Measurements from ENCODE around the gene SLCO1B3.
"Not testable (repeated sequence)": the region's sequence is repeated elsewhere in the genome, so short reads cannot be mapped to it uniquely, and the experiment has no call there.

The SLCO1B3 gene

DNA sequence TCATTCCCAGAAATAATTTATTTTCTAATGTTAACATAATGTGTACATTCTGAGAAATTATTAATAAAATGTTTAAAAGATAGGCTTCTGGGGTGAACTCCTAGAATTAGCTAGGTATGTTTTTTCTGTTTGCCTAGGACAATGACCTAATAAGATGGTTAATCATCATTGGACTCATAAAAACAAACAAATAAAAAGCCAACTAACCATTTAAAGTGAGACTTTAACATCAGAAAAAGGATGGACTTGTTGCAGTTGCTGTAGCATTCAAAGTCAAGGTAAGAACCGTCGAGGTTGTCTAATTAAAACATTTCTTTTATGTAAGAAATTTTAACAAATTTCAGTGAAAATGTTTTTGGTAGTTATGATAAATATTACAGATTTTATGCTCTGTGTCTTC is at the start of gene SLCO1B3:
SLCO1B3 (plus strand) TSS at position 219 of the 400 bp plus-strand sequence. CDS start 5,034 bp downstream, outside the sequence.
- no peak for DNase-seq

- DNase-seq = no peak
Measured at GRCh38 chr12:20777420-20777819, 33.1 kb upstream of the SLCO1B3 start.

- DNase-seq = no peak
Measured at GRCh38 chr12:20778969-20779368, 31.5 kb upstream of the SLCO1B3 start.

- DNase-seq = not testable (repeated sequence)
Measured at GRCh38 chr12:20779971-20780370, 30.5 kb upstream of the SLCO1B3 start.

- not testable (repeated sequence) for DNase-seq
Measured at GRCh38 chr12:20783796-20784357, 26.6 kb upstream of the SLCO1B3 start.

- no peak for DNase-seq
Measured at GRCh38 chr12:20792971-20793370, 17.5 kb upstream of the SLCO1B3 start.

- no peak for DNase-seq
Measured at GRCh38 chr12:20798554-20798953, 12.0 kb upstream of the SLCO1B3 start.

DNA sequence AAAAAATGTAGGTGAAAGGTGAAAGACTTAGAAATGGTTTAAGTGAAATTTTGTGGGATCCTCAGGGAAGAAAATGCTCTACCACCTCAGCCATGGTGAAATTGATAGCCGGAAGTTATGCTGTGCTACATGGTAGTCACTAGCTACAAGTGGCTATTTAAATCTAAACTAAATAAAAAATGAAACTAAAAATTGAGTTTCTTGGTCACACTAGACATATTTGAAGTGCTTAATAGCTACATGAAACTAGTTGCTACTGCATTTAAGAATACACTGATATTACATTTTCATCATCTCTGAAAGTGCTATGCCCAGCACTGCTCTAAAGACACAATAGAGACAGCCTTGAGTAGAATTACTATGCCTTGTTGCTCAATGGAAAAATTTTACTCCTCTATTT is 10.3 kb upstream of the SLCO1B3 start:
- DNase-seq = no peak

- no peak for DNase-seq
Measured at GRCh38 chr12:20801035-20801434, 9.5 kb upstream of the SLCO1B3 start.

DNA sequence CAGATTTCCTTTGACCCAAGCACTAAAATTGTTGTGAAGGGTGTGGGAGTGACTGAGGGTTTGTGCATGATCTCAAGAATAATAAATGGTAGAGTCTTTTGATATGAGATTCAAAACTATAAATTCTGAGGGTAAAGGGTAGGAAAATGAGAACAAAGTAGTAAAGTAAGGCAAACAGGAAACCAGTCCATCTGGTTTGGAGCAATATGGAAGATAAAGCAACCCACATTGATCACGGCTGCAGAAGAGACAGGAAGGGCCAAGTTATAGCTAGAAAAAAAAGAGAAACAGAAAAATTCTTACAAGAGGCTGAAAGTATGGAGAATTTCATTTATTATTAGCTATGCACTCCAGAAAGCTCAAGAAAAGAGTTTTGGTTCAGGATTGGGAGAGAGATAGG is 4.6 kb upstream of the SLCO1B3 start:
- no peak for DNase-seq

DNA sequence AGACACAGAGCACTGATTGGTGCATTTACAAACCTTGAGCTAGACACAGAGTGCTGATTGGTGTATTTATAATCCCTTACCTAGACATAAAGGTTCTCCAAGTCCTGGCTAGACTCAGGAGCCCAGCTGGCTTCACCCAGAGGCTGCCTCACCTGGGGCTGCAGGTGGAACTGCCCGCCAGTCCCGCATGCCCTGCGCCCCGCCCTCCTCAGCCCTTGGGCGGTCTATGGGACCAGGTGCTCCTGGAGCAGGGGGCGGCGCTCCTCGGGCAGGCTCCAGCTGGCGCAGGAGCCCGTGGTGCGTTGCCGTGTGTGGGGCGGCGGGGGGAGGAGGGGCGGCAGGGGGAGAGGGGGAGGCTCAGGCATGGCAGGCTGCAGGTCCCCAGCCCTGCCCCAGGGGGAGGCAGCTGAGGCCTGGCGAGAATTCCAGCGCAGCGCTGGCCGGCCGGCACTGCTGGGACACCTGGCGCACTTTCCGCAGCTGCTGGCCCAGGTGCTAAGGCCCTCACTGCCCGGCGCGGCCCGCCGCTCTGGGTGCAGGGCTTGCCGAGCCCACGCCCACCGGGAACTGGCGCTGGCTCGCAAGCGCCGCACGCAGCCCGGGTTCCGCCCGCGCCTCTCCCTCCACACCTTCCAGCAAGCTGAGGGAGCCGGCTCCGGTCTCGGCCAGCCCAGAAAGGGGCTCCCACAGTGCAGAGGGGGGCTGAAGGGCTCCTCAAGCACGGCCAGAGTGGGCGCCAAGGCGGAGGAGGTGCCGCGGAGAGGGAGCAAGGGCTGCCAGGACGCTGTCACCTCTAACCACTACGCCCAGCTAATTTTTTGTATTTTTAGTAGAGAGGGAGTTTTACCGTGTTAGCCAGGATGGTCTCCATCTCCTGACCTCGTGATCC is 3.1 kb upstream of the SLCO1B3 start:
- no peak for DNase-seq

DNA sequence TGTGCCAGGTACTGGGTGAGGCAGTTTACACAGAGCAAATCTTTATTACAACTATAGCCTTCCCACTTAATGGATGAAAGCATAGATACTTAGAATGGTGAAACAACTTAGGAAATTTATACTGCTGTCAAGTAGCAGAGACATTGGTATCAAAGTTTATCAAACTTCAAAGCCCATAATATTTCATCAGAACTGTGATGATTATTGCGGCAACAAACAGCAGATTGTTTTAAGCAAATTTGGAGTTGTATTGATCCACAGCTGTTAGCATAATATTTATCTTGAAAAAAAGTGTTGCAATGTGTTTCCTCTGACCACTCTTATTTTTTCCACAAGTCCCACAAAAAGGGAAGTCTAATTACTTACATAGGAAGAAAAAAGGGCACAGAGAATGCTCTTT is 2.0 kb upstream of the SLCO1B3 start:
- no peak for DNase-seq

DNA sequence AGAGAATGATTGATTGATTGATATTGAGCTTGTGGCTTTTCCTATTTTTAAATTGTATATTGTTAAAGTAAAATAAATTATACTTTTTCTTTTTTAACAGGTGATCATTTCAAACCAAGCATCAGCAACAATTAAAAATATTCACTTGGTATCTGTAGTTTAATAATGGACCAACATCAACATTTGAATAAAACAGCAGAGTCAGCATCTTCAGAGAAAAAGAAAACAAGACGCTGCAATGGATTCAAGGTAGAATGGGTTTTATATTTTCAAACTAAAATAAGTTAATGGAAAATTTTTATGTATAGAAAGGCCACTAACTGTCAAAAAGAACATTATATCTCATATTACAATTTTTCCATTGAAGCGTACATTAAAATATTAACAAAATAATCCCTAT is 5.1 kb downstream of the SLCO1B3 start:
- no peak for DNase-seq

GRCh38 chr12:20822415-20822814 is 11.9 kb downstream of the SLCO1B3 start:
- no peak for DNase-seq

- DNase-seq = no peak
Measured at GRCh38 chr12:20822925-20823324, 12.4 kb downstream of the SLCO1B3 start.

GRCh38 chr12:20829919-20830318 is 19.4 kb downstream of the SLCO1B3 start:
- no peak for DNase-seq

DNA sequence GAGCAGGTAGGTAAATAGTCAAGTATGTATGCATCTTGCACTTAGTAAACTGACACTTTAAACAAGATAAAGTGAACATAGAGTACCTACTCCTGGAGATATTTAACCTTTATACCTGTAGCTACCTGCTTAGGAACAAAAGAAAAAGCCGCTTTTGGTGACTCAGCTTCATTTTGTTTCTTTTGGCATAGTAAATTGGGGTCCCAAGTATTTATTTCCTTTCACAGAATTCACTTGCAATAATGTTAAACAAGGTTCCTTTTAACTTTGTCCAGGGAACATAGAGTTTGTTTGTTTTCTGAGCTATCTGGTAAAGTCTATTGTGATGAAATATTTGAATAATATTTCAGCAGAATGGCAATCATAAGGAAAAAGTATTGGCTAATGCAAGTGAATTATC is 20.0 kb downstream of the SLCO1B3 start:
- DNase-seq = no peak

- no peak for DNase-seq
Measured at GRCh38 chr12:20832911-20833310, 22.4 kb downstream of the SLCO1B3 start.

- no peak for DNase-seq
Measured at GRCh38 chr12:20852649-20853048, 42.1 kb downstream of the SLCO1B3 start.

GRCh38 chr12:20863056-20863455 is 52.6 kb downstream of the SLCO1B3 start:
- no peak for DNase-seq

DNA sequence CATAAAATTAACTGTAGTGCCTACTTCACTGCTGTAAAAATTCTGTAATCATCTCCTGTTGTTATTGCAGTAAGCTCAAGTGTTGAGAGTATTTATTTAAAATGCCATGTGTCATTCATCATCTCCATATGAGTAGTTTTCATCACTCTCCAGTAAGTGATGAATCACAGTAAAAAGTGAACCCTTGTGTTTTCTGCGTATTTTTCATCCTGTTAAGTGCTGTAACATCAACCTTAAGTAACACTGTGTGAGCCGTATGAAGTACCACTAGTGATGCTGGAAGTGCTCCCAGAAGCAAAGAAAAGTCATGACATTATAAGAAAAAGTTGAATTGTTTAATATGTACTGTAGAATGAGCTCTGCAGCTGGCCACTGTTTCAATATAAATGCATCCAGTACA is 55.4 kb downstream of the SLCO1B3 start:
- no peak for DNase-seq

DNA sequence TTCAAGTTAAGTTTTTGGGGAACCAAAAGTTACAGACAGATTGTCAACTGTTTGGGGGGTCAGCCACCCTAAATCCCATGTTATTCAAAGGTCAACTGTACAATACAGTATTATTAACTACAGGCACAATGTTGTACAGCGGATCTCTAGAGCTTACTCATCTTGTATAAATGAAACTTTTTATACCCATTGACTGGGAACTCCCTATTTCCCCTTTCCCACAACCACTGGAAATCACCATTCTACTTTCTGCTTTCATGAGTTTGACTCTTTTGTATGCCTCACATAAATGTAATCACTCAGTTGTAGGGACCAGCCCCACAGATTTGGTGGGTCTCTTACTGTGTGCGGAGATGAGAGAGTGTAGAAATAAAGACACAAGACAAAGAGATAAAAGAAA is 57.8 kb downstream of the SLCO1B3 start:
- no peak for DNase-seq

DNA sequence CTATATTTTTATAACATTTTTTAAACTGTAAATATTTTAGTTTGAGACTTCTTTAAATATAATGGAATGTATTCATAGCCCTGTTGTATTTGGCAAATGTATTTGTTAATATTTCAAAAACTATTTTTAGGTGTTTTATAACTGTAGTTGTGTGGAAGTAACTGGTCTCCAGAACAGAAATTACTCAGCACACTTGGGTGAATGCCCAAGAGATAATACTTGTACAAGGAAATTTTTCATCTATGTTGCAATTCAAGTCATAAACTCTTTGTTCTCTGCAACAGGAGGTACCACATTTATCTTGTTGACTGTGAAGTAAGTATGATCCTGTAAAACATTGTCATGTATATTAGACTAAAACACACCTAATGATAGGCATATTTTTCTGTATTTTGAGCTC is 72.8 kb downstream of the SLCO1B3 start:
- no peak for DNase-seq

GRCh38 chr12:20885116-20885515 is 74.6 kb downstream of the SLCO1B3 start:
- DNase-seq = no peak

DNA sequence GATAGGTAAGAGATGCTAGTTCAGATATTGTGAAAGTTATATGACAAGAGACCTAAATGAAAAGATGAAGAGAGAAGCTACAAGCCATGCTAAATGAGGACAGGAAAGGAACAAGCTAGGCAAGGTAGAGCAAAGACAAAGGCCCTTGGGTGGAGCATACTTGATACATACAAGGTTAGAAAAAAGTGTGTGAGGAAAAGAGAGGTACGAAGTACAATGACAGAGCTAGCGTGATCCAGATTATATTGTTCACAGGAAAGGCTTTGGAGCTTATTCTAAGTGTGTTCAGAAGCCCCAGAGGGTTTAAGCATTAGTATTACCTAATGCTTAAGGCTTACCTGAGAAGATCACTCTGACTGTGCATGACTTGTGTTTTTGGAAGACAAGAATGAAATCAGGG is 75.0 kb downstream of the SLCO1B3 start:
- no peak for DNase-seq

Measured in activated CD4-positive, CD25-positive, alpha-beta regulatory T cell (primary cell).